Islet of Langerhans (tissue), 1 donor: ENCODE measurements around the gene HDAC1.

Experiments
- FAIRE-seq: peaks from one replicate; lab custom pipeline; 2011; peaks lifted over from hg19 to GRCh38; lab: Jason Lieb, UNC

The HDAC1 gene

DNA sequence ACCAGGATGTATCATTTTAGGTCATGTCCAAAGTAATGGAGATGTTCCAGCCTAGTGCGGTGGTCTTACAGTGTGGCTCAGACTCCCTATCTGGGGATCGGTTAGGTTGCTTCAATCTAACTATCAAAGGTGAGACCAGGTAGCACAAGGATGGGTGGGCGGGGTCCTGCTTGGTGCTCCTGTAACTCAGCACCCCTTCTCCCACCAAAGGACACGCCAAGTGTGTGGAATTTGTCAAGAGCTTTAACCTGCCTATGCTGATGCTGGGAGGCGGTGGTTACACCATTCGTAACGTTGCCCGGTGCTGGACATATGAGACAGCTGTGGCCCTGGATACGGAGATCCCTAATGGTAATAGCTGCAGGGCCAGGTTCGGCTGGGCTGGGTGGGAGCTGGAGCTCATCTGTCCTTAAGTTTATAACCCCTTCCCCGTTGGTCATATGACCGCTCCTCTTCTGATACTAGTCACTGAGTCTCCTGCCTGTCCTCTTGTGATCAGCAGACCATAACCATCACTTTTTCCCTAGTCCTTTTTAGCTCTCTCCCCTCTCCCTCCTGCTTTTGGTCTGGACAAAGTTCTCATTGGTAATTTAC, 38.8 kb downstream of the HDAC1 start:
- no peak for FAIRE-seq

GRCh38 chr1:32331549-32331948, 39.7 kb downstream of the HDAC1 start:
- no peak for FAIRE-seq

- no peak for FAIRE-seq
Observed at GRCh38 chr1:32332290-32333079, 40.6 kb downstream of the HDAC1 start.

DNA sequence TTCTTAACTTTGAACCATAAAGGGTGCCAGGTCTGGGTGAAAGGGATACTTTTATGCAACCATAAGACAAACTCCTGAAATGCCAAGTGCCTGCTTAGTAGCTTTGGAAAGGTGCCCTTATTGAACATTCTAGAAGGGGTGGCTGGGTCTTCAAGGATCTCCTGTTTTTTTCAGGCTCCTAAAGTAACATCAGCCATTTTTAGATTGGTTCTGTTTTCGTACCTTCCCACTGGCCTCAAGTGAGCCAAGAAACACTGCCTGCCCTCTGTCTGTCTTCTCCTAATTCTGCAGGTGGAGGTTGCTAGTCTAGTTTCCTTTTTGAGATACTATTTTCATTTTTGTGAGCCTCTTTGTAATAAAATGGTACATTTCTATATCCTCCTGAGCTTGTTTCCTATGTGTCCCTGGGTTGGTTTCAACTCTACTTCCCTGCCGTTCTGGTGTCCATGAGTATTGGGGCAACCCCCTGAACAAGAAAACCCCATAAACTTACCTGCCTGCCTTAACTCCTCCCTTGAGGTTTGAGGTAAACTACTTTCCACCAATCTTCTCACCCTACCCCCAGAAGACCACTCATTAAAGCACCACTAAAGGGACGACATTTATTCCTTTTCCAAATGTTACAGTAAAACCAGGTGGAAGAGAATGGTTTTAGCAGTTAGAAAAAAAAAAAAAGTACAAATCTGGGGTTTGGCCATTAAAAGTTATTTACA, 41.5 kb downstream of the HDAC1 start:
- FAIRE-seq, result no peak

GRCh38 chr1:32334274-32334861, 42.5 kb downstream of the HDAC1 start:
- no peak for FAIRE-seq

GRCh38 chr1:32334864-32335534, 43.1 kb downstream of the HDAC1 start:
- no peak for FAIRE-seq

GRCh38 chr1:32335535-32335789, 43.6 kb downstream of the HDAC1 start:
- FAIRE-seq, result no peak

DNA sequence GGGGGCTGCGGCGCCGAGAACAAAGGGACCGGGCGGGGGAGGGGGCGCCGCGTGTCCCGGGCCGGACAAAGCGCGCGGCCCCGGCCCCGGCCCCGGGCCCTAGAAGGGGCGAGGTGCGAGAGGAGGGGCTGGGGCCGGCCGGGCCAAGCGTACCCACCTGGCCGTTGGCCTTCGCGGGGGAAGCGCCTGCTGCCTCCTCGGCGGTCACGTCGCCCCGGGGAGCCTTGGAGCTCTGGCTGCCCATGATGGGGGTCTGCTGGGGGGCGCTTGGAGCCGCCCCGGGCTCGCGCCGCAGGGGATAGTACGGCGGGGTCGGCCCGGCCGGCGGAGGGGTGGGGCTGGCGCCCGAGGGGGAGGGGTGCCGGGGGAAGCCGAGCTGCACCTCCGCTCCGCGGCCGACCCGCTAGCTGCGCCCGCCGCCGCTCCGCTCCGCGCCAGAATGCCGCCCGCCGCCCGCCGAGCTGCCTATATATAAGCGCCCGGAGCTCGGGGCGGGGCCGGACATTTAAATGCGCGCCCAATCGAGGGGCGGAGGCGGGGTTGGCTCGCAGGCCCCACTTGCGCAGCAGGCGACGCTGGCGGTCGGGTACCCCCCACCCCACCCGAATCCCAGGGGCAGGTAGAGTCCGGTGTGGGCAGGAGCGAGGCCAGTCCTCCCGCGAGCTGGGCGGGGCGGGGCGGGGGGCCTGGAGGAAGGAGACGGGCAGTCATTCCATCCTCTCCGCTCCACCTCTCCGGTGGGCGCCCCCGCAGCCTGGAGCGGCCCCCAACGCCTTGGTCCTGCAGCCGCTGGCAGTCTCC, 44.1 kb downstream of the HDAC1 start, which contains the start of gene MARCKSL1:
TSS of gene MARCKSL1 (minus strand) at position 444 of the 801 bp plus-strand sequence. CDS start at position 244, 200 bp downstream.
- no peak for FAIRE-seq

DNA sequence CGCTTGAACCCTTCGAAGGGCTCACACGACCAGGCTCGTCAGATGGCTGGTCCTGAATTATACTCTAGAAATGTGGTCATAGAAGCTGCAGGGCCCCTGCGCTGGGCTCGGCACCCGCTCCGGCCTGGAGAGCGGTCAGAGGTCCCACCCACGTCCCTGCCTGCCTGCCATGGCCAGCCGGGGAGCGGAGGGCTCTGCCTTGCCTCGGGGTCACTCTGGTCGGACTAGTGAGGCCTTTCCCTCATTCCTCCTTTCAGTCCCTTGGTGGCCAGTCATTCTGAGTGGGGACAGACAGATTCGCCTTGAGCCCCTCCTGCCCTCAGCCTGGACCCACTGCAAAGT, 44.7 kb downstream of the HDAC1 start:
- FAIRE-seq, result no peak

DNA sequence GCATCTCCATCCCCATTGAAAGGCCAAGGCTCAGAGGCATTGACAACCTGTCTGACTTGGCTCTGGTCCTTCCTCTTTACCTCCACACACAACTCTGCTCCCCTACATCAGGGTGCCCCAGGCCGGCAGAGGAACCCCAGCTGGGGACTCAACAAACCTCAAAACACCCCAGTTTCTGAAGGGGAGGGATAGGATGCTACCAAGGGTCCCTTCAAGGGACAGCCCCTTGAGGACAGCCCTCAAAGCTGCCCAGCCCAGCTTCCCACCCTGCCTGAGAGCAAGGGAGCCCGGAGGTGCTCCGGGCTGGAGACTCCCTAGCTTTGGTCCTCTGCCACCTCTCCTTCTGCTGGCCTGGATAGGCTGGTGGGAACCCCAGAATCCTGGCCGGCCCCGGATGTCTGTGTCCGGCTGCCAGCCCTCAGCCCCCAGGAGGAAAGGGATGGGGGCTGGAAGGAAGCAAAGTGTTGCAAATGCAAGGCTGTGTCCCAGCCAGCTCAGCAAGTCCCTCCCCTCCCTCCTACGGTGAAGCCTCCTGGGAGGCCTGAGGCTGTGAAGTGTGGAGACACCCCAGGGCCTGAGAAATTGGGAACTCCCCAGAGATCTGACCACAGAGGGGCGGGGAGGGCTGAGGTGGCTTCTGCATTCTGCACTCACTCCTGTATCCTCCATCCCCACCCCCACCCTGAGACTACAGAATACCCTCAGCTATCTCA, 45.2 kb downstream of the HDAC1 start:
- no peak for FAIRE-seq

DNA sequence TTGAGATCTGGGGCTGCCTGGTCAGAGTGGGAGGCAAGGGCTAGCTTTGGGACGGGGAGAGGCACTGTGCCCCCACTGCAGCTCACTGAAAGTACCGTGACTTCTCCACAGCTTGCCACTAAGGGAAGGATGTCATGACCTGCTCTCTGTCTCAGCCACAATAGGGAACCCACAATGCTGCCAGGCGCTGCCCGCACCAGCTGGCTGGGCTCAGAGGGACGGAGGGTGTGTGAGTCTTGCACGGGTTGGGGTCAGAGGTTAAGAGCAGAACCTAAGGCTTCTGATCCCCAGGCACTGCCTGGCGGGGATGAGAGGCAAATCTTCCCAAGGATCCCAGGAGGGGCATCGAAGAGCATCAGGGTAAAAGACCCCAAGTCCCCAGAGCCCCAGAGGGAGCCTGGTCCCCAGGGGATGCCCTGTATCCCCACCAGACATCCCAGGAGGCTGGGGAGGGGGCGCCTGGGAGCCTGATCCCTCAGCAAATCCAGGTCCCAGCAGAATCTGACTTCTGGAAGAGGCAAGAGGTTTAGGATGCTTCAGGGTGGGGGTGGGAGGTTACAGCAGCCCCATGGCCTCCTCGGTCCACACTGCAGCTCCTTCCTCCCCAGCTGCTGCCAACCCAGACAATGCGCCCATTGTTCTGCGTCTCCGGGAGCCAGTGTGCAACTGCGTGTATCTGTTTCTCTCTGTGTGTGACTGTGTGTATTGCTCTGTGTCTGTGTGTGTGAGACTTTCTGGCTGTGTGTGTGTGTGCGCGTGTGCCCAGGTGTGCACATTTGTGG, 46.2 kb downstream of the HDAC1 start:
- FAIRE-seq, result no peak

DNA sequence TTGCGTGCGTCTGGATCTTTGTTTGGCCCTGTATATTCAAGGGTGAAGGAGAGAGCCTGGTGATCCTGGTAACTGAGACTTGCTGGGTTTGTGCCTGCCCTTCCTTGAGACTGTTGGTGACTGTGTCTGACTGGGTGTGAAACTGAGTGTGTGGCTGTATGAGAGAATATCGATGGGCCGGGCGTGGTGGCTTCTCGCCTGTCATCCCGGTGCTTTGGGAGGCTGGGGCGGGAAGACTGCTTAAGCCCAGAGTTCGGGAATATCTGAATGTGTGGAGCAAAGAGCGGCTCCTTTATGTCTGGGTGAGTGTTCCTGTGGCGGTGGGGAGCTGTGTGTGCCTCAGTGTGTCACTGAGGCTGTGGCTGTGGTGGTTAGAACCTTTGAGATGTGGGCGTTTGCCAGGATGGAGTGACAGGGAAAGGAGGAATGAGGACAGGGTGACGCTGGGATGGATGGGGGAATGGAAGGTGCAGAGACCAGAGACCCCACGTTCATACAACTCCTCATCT, 46.8 kb downstream of the HDAC1 start:
- no peak for FAIRE-seq

DNA sequence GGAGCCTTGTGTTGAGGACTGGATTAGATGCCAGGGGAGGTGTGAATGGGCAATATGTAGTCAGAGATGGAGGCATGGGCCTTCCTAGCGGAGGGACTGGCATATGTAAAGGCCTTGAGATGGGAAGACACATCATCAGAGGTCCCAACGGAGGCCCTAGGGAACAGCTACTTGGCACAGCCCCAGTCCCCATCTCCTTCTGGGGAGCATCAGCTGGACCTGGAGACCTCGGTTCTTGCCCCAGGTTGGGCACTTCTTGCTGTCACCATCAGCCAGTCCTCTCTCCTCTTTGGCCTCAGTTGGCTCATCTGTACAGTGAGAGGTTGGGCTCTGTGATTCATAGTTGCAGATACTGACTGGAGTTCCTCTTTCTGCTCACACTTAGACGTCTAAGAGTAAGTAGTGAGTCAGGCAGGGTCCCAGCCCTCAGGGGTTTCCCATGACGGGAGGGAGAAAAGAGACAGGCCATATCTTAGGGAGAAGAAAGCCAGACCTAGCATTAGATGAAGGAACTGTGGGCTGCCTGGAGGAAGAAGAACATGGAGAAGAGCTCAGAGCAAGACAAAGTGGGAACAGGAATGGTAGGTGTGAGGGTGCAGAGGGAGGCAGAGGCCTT, 47.6 kb downstream of the HDAC1 start:
- FAIRE-seq, result no peak

DNA sequence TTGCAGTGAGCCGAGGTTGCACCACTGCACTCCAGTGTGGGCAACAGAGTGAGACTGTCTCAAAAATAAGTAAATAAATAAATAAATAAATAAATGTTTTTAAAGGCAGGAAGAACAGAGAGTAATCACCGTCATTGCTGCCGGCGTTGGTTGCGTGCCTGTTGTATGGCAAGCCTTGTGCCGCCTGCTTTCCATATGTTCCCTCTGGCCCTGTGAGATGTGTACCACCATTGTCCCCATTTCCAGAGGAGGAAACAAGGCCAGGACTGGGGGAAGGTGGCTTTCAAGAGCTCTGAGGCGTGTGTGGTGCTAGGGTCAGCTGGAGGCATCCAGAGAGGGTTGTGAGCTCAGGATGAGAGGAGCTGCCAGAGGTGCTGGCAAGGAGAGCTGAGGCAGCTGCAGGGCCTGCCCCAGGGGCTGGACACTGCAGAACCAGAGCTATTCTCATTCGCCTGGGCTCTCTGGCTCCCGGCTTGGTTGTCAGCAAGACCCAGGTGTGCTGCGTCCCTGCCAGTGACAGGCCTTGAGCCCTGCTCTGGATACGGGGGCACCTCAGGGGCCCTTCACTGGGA, 49.4 kb downstream of the HDAC1 start:
- FAIRE-seq, result no peak

GRCh38 chr1:32341971-32342370, 50.1 kb downstream of the HDAC1 start:
- no peak for FAIRE-seq

DNA sequence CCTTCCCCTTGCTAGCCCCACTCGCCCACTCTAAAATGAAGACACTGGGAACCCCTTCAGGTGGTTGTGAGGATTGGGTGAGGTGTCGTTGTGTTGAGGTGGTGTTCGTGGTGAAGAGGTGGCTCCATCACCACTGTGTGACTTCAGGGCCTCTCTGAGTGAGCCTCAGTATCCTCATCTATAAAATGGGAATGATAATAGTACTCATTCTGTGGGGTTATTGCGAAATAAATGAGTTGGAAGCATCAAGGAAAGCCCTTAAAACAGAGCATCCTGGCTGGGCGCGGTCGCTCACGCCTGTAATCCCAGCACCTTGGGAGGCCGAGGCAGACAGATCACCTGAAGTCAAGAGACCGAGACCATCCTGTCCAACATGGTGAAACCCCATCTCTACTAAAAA, 50.8 kb downstream of the HDAC1 start:
- no peak for FAIRE-seq

DNA sequence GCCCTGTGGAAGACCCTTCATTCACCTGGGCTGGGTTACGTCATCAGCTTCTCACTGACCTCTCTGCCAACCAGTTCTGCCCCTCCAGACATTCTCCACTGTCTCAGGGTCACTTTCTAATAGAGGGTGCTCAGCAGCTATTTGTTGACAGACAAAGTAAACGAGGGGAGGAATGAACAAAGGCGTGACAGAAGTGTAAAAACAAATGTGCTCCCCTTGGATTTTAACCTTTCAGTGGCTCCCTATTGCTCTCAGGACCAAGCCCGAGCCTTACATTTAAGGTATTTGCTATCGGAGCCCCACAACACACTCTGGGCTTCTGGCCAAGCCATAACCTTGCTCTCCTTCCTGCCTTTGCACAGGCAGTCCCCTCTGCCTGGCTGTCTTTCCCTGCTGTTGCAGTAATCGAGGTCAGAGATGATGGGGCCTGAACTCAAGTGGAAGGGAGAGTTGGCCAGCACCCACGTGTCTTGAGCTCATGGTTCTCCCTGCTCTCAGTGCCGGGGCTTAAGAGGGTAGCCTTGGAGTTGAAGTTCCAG, 53.5 kb downstream of the HDAC1 start:
- no peak for FAIRE-seq

GRCh38 chr1:32346532-32347157, 54.8 kb downstream of the HDAC1 start:
- no peak for FAIRE-seq
